Uterus (tissue), 2 donors: ENCODE data around the gene MRPL48.

Experiments used
- POLR2A ChIP-seq, 2 donors: fragments of 450-650 bp; IDR thresholded peaks; one replicate each; pipeline ENCODE4 v1.6.1; 2016; ENCODE audit warnings: antibody characterized with exemption in 2 of 2, mild to moderate bottlenecking in 1 of 2, moderate library complexity in 1 of 2
- TF ChIP-seq, protein P1 (sequence below), 4 experiments: fragments of 200-600 bp in 2 of 4; fragments of 450-650 bp in 2 of 4; sonication (generic) in 2 of 4; IDR thresholded peaks; one replicate each; pipeline ENCODE4 v1.5.1; 2016 to 2019; ENCODE audit warnings: antibody characterized with exemption in 4 of 4, mild to moderate bottlenecking in 2 of 4, moderate library complexity in 1 of 4

DNA sequence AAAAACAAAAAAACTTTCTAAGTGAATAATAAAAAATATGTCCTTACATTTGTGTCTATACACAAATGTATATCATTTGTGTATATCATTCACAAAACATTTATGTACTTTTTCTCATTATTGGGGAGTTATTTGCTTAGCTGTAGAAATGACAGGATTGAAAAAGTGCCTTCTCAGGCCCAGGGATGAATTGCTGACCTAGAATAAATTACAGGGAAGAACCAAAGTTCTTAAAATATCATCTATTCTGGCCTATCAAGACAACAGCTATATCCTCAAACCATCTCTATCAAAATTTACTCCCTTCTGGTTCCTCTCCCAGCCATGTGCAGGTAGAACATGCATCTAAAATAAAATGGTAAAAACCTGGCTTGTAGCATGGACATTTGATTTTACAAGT lies 24.9 kb upstream of the MRPL48 start:
- no peak for TF ChIP-seq POLR2A (IDR thresholded peaks at IDR 0.05)
- TF ChIP-seq, protein P1, sequence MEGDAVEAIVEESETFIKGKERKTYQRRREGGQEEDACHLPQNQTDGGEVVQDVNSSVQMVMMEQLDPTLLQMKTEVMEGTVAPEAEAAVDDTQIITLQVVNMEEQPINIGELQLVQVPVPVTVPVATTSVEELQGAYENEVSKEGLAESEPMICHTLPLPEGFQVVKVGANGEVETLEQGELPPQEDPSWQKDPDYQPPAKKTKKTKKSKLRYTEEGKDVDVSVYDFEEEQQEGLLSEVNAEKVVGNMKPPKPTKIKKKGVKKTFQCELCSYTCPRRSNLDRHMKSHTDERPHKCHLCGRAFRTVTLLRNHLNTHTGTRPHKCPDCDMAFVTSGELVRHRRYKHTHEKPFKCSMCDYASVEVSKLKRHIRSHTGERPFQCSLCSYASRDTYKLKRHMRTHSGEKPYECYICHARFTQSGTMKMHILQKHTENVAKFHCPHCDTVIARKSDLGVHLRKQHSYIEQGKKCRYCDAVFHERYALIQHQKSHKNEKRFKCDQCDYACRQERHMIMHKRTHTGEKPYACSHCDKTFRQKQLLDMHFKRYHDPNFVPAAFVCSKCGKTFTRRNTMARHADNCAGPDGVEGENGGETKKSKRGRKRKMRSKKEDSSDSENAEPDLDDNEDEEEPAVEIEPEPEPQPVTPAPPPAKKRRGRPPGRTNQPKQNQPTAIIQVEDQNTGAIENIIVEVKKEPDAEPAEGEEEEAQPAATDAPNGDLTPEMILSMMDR (IDR thresholded peaks at IDR 0.05), result no peak
